Liver (tissue), 9 donors: ENCODE data around the gene CISTR. TPM values are rescaled to one million over a fixed set of nuclear protein-coding genes. Genes with fewer than 3 reads are reported as not detected.

Experiments
- DNase-seq: peaks from one replicate; pipeline ENCODE4 v3.0.0-alpha.2; 2017; ENCODE audit warnings: low spot score
- H3K27ac ChIP-seq, 2 donors: one replicate each; pipeline ENCODE4 v1.7.0; 2013; ENCODE audit warnings: inconsistent platforms in 2 of 2, low read length in 2 of 2, control low read depth in 1 of 2, low read depth in 1 of 2, mild to moderate bottlenecking in 1 of 2
- H3K27me3 ChIP-seq, 4 donors: one replicate each; pipeline versions ENCODE4 v1.6.1 to v1.7.0; 2013; ENCODE audit warnings: low read length in 3 of 4, inconsistent platforms in 1 of 4, mild to moderate bottlenecking in 1 of 4, moderate library complexity in 1 of 4; ENCODE audit not compliant: control insufficient read depth in 4 of 4, insufficient read depth in 4 of 4
- H3K36me3 ChIP-seq, 4 donors: one replicate each; pipeline versions ENCODE4 v1.6.1 to v1.7.0; 2013; ENCODE audit warnings: low read length in 3 of 4, mild to moderate bottlenecking in 3 of 4, low read depth in 1 of 4, moderate library complexity in 1 of 4; ENCODE audit not compliant: control insufficient read depth in 4 of 4, insufficient read depth in 3 of 4
- H3K4me1 ChIP-seq, 4 donors: one replicate each; pipeline versions ENCODE4 v1.6.1 to v1.7.0; 2013; ENCODE audit warnings: low read length in 3 of 4, mild to moderate bottlenecking in 3 of 4, moderate library complexity in 1 of 4; ENCODE audit not compliant: control insufficient read depth in 4 of 4, insufficient read depth in 4 of 4
- H3K4me3 ChIP-seq, 3 donors: one replicate each; pipeline versions ENCODE4 v1.6.1 to v1.7.0; 2013; ENCODE audit warnings: low read length in 3 of 3, control low read depth in 1 of 3, low read depth in 1 of 3, mild to moderate bottlenecking in 1 of 3
- H3K9ac ChIP-seq, 2 donors: one replicate each; pipeline ENCODE4 v1.7.0; 2013; ENCODE audit warnings: low read length in 2 of 2, mild to moderate bottlenecking in 2 of 2, moderate library complexity in 2 of 2, control low read depth in 1 of 2, low read depth in 1 of 2
- H3K9me3 ChIP-seq, 4 donors: one replicate each; pipeline versions ENCODE4 v1.6.1 to v1.7.0; 2013; ENCODE audit warnings: low read length in 3 of 4; ENCODE audit not compliant: control insufficient read depth in 4 of 4
- ATF3 ChIP-seq: IDR thresholded peaks from 2 replicates; pipeline ENCODE4 v1.6.1; 2016; ENCODE audit warnings: antibody characterized with exemption
- CTCF ChIP-seq: fragments of 150-350 bp; IDR thresholded peaks from 2 replicates; pipeline ENCODE4 v1.5.1; 2017; ENCODE audit warnings: improper control_type of control experiment, low read depth, low read length; ENCODE audit not compliant: missing input control
- HNF4G ChIP-seq: IDR thresholded peaks from 2 replicates; pipeline ENCODE4 v1.6.1; 2016; ENCODE audit warnings: antibody characterized with exemption
- JUND ChIP-seq, 2 donors: IDR thresholded peaks; 2 replicates each; pipeline ENCODE4 v1.6.1; 2016; ENCODE audit warnings: antibody characterized with exemption in 2 of 2
- NR2F2 ChIP-seq: IDR thresholded peaks from 2 replicates; pipeline ENCODE4 v1.6.1; 2016; ENCODE audit warnings: antibody characterized with exemption
- RAD21 ChIP-seq, 2 donors: IDR thresholded peaks; 2 replicates each; pipeline ENCODE4 v1.6.1; 2016; ENCODE audit warnings: antibody characterized with exemption in 2 of 2, mild to moderate bottlenecking in 2 of 2
- REST ChIP-seq: IDR thresholded peaks from 2 replicates; pipeline ENCODE4 v1.6.1; 2016; ENCODE audit warnings: antibody characterized with exemption, mild to moderate bottlenecking
- YY1 ChIP-seq: IDR thresholded peaks from 2 replicates; pipeline ENCODE4 v1.6.1; 2016; ENCODE audit warnings: antibody characterized with exemption, mild to moderate bottlenecking
- ZBTB33 ChIP-seq: IDR thresholded peaks from 2 replicates; pipeline ENCODE4 v1.6.1; 2016; ENCODE audit warnings: antibody characterized with exemption
- WGBS: extraction: QIAGEN DNeasy Blood & Tissue Kit; methylation state at CpG from one replicate; pipeline ENCODE4 v1.1.7; 2013; 5-methylcytosine and 5-hydroxymethylcytosine counted together
- polyA plus RNA-seq, 2 donors: library from polyadenylated mRNA; stranded (reverse) in 1 of 2; unstranded in 1 of 2; fragments of 200-250 nt in 1 of 2; fragments of >200 nt in 1 of 2; fragmentation: Nextera tagmentation in 1 of 2; extraction: Ambion mirVana in 1 of 2; gene quantifications; one replicate each; pipeline versions ENCODE4 v1.2.1 to v1.2.3, GENCODE V29; 2013 to 2015
- total RNA-seq, 2 donors: library from RNA; depleted of rRNA; stranded (reverse); fragments of >200 nt; gene quantifications; one replicate each; pipeline ENCODE4 v1.2.3, GENCODE V29; 2014
- donor health status: healthy.
- donor health status: healthy.
- donor health status: healthy.
- donor health status: healthy.
- donor health status: healthy.

The CISTR gene
- total and polyA plus RNA-seq, 4 donors = not detected

GRCh38 chr12:53701518-53702264 is 50.1 kb downstream of the CISTR start:
- TF ChIP-seq ZBTB33 = no peak
- TF ChIP-seq NR2F2 = no peak
- TF ChIP-seq RAD21 (IDR thresholded peaks at IDR 0.05) = peak; percentile 94 to 96
- TF ChIP-seq CTCF = peak; percentile 96
- no peak for TF ChIP-seq HNF4G
- no peak overlapping the region for H3K27ac ChIP-seq
- peak; percentile 83 for DNase-seq
- H3K36me3 ChIP-seq = no peaks in the 10 kb centered on the region
- no peak overlapping the region for H3K9ac ChIP-seq
- peaks cover 4 to 15% (median 4%) of the 10 kb centered on the region in 4 donors for H3K27me3 ChIP-seq
- H3K9me3 ChIP-seq = no peaks in the 10 kb centered on the region
- no peak overlapping the region for H3K4me3 ChIP-seq
- 2% methylated on average over 8 of the region's 8 CpGs for WGBS
- H3K4me1 ChIP-seq = peaks cover 0 to 2% (median 1%) of the 10 kb centered on the region in 4 donors

- WGBS = 59% methylated on average over 6 of the region's 6 CpGs
- Histone ChIP-seq H3K9ac (no peak overlapping the region), H3K9me3 (no peaks in the 10 kb centered on the region), H3K27me3 (peaks cover 4 to 15% (median 4%) of the 10 kb centered on the region in 4 donors), H3K4me1 (peaks cover under 1 to 8% (median 5%) of the 10 kb centered on the region in 4 donors), H3K4me3 (no peak overlapping the region), H3K27ac (no peak overlapping the region), H3K36me3 (no peaks in the 10 kb centered on the region)
- TF ChIP-seq YY1 = no peak
- no peak for TF ChIP-seq REST
- TF ChIP-seq JUND (IDR thresholded peaks at IDR 0.05) = no peak
- no peak for TF ChIP-seq HNF4G
- TF ChIP-seq RAD21 (IDR thresholded peaks at IDR 0.05) = no peak
- no peak for TF ChIP-seq NR2F2
- TF ChIP-seq ZBTB33 = no peak
- no peak for TF ChIP-seq ATF3
- DNase-seq = no peak
Observed at GRCh38 chr12:53700567-53700966, 51.2 kb downstream of the CISTR start.
